ENCODE data around the gene CDC42BPB. TPM values are rescaled to one million over a fixed set of nuclear protein-coding genes. Genes with fewer than 3 reads are reported as not detected.

The CDC42BPB gene
- total RNA-seq, 2 experiments from 2014 or later = 6.6 to 7.6 TPM

DNA sequence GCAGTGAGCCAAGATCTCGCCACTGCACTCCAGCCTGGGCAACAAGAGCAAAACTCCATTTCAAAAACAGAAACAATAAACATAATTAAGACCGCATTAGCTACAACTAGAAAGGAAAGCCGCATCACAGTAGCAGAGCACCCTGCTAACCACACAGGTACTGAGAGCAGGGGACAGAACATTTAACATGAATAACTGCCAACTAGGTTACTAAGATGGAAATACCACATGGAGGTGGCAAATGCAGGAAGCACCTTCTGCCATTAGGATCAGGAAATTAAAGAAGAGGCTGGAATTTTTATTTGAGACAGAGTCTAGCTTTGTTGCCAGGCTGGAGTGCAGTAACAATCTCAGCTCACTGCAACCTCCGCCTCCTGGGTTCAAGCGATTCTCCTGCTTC lies 41.9 kb downstream of the CDC42BPB start:
- no peaks in the 10 kb centered on the region for H3K9me3 Mint-ChIP-seq
- peaks cover 9% of the 10 kb centered on the region for H3K27me3 Mint-ChIP-seq
- no peak overlapping the region for H3K4me3 Mint-ChIP-seq
- Histone ChIP-seq H3K27ac (ENCODE audit: low read depth in 1 of 2, low read length in 2 of 2) (no peak overlapping the region), H3K36me3 (ENCODE audit: insufficient read depth, low read length) (no peaks in the 10 kb centered on the region), H3K4me3 (ENCODE audit: low read length) (no peak overlapping the region), H3K9me3 (ENCODE audit: control insufficient read depth in 1 of 2, insufficient read depth in 1 of 2, low read length in 2 of 2) (no peaks in the 10 kb centered on the region), H3K4me1 (ENCODE audit: insufficient read depth, low read length) (no peaks in the 10 kb centered on the region), H3K27me3 (ENCODE audit: control insufficient read depth in 1 of 2, insufficient read depth in 2 of 2, low read length in 2 of 2) (no peaks in the 10 kb centered on the region)
- POLR2A ChIA-PET = no interaction called here
- TF ChIP-seq, protein P1, sequence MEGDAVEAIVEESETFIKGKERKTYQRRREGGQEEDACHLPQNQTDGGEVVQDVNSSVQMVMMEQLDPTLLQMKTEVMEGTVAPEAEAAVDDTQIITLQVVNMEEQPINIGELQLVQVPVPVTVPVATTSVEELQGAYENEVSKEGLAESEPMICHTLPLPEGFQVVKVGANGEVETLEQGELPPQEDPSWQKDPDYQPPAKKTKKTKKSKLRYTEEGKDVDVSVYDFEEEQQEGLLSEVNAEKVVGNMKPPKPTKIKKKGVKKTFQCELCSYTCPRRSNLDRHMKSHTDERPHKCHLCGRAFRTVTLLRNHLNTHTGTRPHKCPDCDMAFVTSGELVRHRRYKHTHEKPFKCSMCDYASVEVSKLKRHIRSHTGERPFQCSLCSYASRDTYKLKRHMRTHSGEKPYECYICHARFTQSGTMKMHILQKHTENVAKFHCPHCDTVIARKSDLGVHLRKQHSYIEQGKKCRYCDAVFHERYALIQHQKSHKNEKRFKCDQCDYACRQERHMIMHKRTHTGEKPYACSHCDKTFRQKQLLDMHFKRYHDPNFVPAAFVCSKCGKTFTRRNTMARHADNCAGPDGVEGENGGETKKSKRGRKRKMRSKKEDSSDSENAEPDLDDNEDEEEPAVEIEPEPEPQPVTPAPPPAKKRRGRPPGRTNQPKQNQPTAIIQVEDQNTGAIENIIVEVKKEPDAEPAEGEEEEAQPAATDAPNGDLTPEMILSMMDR (IDR thresholded peaks at IDR 0.05) = no peak
- H3K27ac Mint-ChIP-seq = no peak overlapping the region
- ATAC-seq (ENCODE audit: poor library complexity) = no peak
- no peaks in the 10 kb centered on the region for H3K36me3 Mint-ChIP-seq (ENCODE audit: low read depth)
- no peak for DNase-seq
- H3K4me1 Mint-ChIP-seq (ENCODE audit: low read depth) = peaks cover 12% of the 10 kb centered on the region
- CTCF ChIA-PET = no interaction called here
- intact Hi-C loops (cut with DNase I, micrococcal nuclease) = no loop called here

DNA sequence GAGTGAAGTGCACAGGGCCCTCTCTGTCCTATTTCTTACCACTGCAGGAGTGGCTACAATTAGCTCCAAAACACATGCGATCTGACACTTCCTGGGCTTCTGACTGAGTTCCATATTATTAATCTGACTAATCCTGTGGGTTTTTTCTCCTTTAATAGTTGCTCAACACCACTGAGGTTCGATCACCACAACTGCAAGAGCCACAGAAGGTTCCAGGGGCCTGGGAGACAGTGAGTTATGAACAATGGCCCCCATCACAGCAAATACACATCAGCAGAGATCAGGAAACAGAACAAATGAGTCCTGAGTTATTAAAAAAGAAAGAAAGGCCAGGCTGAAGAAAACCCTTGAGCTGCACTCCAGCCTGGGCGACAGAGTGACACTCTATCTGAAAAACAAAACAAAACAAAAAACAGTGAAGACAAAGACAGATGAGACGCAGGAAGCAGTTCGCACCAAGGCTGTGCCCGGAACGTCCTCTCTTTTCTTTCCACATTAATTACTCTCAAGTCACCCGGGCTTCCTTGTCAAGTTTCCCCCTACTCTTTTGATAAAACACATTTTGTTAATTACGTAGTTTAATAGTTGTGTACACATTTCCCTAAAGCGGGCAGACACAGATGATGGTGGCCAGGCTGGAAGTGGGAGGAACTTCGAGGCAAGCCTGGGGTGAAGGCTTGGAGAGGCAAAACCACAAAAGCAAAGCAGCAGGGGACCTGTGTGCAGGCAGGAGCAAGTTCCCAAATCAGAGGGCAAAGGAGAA lies 42.7 kb downstream of the CDC42BPB start:
- H3K27me3 ChIP-seq (ENCODE audit: control insufficient read depth in 1 of 2, insufficient read depth in 2 of 2, low read length in 2 of 2) = no peaks in the 10 kb centered on the region
- TF ChIP-seq, protein P1 (IDR thresholded peaks at IDR 0.05) = no peak
- H3K4me3 ChIP-seq (ENCODE audit: low read length) = no peak overlapping the region
- H3K27ac ChIP-seq (ENCODE audit: low read depth in 1 of 2, low read length in 2 of 2) = no peak overlapping the region
- H3K27me3 Mint-ChIP-seq = peaks cover 9% of the 10 kb centered on the region
- peaks cover 12% of the 10 kb centered on the region for H3K4me1 Mint-ChIP-seq (ENCODE audit: low read depth)
- no peak overlapping the region for H3K4me3 Mint-ChIP-seq
- ChIA-PET POLR2A (no interaction called here), CTCF (no interaction called here)
- no peaks in the 10 kb centered on the region for H3K36me3 Mint-ChIP-seq (ENCODE audit: low read depth)
- ATAC-seq (ENCODE audit: poor library complexity) (no peak), DNase-seq (no peak)
- H3K27ac Mint-ChIP-seq = no peak overlapping the region
- intact Hi-C loops (cut with DNase I, micrococcal nuclease) = no loop called here
- no peaks in the 10 kb centered on the region for H3K4me1 ChIP-seq (ENCODE audit: insufficient read depth, low read length)
- no peaks in the 10 kb centered on the region for H3K9me3 Mint-ChIP-seq
- H3K36me3 ChIP-seq (ENCODE audit: insufficient read depth, low read length) = no peaks in the 10 kb centered on the region
- no peaks in the 10 kb centered on the region for H3K9me3 ChIP-seq (ENCODE audit: control insufficient read depth in 1 of 2, insufficient read depth in 1 of 2, low read length in 2 of 2)

DNA sequence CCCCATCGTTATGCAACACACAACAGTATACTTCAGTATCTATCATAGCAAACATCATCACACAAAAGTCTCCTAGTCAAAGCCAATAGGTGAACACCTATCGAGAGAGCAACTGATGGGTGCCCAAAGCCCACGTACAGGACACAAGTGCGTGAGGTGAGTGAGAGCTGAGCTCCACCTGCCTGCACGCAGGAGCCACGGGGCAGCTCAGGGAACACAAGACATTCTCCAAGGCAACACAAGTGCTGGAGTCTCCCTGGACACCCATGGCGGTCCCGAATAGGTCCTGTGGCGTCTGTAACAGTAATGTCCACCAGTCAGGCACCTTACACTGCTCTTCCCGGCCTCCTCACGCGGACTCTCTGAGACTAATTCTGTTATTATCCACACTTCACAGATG lies 44.3 kb downstream of the CDC42BPB start:
- H3K4me1 ChIP-seq (ENCODE audit: insufficient read depth, low read length) = no peaks in the 10 kb centered on the region
- DNase-seq (no peak), ATAC-seq (ENCODE audit: poor library complexity) (no peak)
- no peak overlapping the region for H3K27ac ChIP-seq (ENCODE audit: low read depth in 1 of 2, low read length in 2 of 2)
- Mint-ChIP-seq H3K4me1 (ENCODE audit: low read depth) (peaks cover 12% of the 10 kb centered on the region), H3K27me3 (peaks cover 3% of the 10 kb centered on the region), H3K27ac (no peak overlapping the region), H3K4me3 (no peak overlapping the region), H3K9me3 (no peaks in the 10 kb centered on the region), H3K36me3 (ENCODE audit: low read depth) (peaks cover under 1% of the 10 kb centered on the region)
- TF ChIP-seq, protein P1 (IDR thresholded peaks at IDR 0.05) = no peak
- no peaks in the 10 kb centered on the region for H3K27me3 ChIP-seq (ENCODE audit: control insufficient read depth in 1 of 2, insufficient read depth in 2 of 2, low read length in 2 of 2)
- intact Hi-C loops (cut with DNase I, micrococcal nuclease) = no loop called here
- no peak overlapping the region for H3K4me3 ChIP-seq (ENCODE audit: low read length)
- POLR2A ChIA-PET = no interaction called here
- no peaks in the 10 kb centered on the region for H3K9me3 ChIP-seq (ENCODE audit: control insufficient read depth in 1 of 2, insufficient read depth in 1 of 2, low read length in 2 of 2)
- no peaks in the 10 kb centered on the region for H3K36me3 ChIP-seq (ENCODE audit: insufficient read depth, low read length)
- CTCF ChIA-PET = no interaction called here
